ENCODE results near the gene CELA2B. TPM values are rescaled to one million over a fixed set of nuclear protein-coding genes. Genes with fewer than 3 reads are reported as not detected.

The CELA2B gene
- polyA plus RNA-seq, 1 of the 3 experiments (the other 2 are of a cell fraction), result not detected

DNA sequence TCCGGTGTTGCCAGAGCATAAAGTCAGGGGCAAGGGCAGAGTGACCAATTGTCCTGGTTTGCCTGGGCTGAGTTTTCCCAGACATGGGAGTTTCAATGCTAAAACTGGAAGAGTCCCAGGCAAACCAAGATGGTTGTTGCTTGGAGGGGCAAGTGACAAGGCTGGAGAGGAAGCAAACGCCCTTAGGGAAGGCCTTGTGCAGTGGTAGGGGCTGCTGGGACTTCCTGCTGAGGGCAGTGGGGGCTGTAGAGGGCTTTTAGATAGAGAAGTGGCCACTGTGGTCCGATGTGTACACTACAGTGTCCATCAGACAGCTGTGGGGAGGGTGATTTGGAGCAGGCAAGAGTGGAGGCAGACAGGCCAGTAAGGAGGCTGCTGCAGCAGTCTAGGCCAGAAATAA, 26.3 kb upstream of the CELA2B start:
- Histone ChIP-seq H4K20me1 (ENCODE audit: insufficient read depth) (no peaks in the 10 kb centered on the region), H3K27me3 (ENCODE audit: insufficient read depth) (no peaks in the 10 kb centered on the region), H3K4me1 (ENCODE audit: control insufficient read depth in 1 of 2, insufficient read depth in 2 of 2, low read depth in 1 of 2, low read length in 1 of 2) (peaks cover 0 to 1% of the 10 kb centered on the region in 2 experiments; a peak in 1 of 4 replicates), H3K36me3 (replicated peaks in 1 of 2; ENCODE audit: control insufficient read depth in 1 of 2, insufficient read depth in 2 of 2, low read length in 1 of 2) (no peaks in the 10 kb centered on the region), H2AFZ (ENCODE audit: low read depth) (no peak overlapping the region), H3K9ac (no peak overlapping the region), H3K4me3 (ENCODE audit: low read depth in 2 of 2, low read length in 1 of 2) (no peak overlapping the region), H3K79me2 (ENCODE audit: insufficient read depth) (no peaks in the 10 kb centered on the region), H3F3A (replicated peaks; ENCODE audit: insufficient read depth) (peaks cover 3% of the 10 kb centered on the region), H3K9me3 (no peaks in the 10 kb centered on the region), H3K4me2 (no peak overlapping the region), H3K27ac (ENCODE audit: low read depth in 2 of 2, low read length in 1 of 2) (no peak overlapping the region), H3K9me2 (no peaks in the 10 kb centered on the region)
- 51% methylated on average over 3 of the region's 3 CpGs for WGBS (ENCODE audit: low lambda C conversion rate)
- ChIA-PET POLR2A (no interaction called here), CTCF (interaction anchor here (1.2 to 3.1 kb wide), 3 partner anchors 9 to 126 kb away, joined by 3 to 12 read pairs (median 6); no protein-coding TSS in a partner anchor)
- DNase-seq, result no peak
- TF ChIP-seq GATA2 (CRISPR knock-in tag; IDR thresholded peaks at IDR 0.05) (no peak), FOSL2 (IDR thresholded peaks at IDR 0.05; ENCODE audit: borderline replicate concordance, low read depth) (no peak), FOXJ3 (CRISPR knock-in tag; IDR thresholded peaks at IDR 0.05) (no peak), RFX5 (IDR thresholded peaks at IDR 0.05; ENCODE audit: low read length) (no peak), EP300 (IDR thresholded peaks at IDR 0.05; ENCODE audit: borderline replicate concordance in 1 of 2, low read depth in 1 of 2, low read length in 1 of 2) (no peak), SIN3A (IDR thresholded peaks at IDR 0.05; ENCODE audit: borderline replicate concordance, low read depth, low read length) (no peak), EZH2phosphoT487 (IDR thresholded peaks at IDR 0.05; ENCODE audit: borderline replicate concordance, low read depth) (no peak), RCOR1 (IDR thresholded peaks at IDR 0.05; ENCODE audit: low read length) (no peak), MEF2A (IDR thresholded peaks at IDR 0.05; ENCODE audit: borderline replicate concordance, low read depth) (no peak)
- TF ChIP-seq, protein P1, sequence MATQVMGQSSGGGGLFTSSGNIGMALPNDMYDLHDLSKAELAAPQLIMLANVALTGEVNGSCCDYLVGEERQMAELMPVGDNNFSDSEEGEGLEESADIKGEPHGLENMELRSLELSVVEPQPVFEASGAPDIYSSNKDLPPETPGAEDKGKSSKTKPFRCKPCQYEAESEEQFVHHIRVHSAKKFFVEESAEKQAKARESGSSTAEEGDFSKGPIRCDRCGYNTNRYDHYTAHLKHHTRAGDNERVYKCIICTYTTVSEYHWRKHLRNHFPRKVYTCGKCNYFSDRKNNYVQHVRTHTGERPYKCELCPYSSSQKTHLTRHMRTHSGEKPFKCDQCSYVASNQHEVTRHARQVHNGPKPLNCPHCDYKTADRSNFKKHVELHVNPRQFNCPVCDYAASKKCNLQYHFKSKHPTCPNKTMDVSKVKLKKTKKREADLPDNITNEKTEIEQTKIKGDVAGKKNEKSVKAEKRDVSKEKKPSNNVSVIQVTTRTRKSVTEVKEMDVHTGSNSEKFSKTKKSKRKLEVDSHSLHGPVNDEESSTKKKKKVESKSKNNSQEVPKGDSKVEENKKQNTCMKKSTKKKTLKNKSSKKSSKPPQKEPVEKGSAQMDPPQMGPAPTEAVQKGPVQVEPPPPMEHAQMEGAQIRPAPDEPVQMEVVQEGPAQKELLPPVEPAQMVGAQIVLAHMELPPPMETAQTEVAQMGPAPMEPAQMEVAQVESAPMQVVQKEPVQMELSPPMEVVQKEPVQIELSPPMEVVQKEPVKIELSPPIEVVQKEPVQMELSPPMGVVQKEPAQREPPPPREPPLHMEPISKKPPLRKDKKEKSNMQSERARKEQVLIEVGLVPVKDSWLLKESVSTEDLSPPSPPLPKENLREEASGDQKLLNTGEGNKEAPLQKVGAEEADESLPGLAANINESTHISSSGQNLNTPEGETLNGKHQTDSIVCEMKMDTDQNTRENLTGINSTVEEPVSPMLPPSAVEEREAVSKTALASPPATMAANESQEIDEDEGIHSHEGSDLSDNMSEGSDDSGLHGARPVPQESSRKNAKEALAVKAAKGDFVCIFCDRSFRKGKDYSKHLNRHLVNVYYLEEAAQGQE (IDR thresholded peaks at IDR 0.05; ENCODE audit: low read depth, low read length), result no peak
- TF ChIP-seq, protein P2, sequence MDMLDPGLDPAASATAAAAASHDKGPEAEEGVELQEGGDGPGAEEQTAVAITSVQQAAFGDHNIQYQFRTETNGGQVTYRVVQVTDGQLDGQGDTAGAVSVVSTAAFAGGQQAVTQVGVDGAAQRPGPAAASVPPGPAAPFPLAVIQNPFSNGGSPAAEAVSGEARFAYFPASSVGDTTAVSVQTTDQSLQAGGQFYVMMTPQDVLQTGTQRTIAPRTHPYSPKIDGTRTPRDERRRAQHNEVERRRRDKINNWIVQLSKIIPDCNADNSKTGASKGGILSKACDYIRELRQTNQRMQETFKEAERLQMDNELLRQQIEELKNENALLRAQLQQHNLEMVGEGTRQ (IDR thresholded peaks at IDR 0.05; ENCODE audit: borderline replicate concordance, low read depth, low read length), result no peak

DNA sequence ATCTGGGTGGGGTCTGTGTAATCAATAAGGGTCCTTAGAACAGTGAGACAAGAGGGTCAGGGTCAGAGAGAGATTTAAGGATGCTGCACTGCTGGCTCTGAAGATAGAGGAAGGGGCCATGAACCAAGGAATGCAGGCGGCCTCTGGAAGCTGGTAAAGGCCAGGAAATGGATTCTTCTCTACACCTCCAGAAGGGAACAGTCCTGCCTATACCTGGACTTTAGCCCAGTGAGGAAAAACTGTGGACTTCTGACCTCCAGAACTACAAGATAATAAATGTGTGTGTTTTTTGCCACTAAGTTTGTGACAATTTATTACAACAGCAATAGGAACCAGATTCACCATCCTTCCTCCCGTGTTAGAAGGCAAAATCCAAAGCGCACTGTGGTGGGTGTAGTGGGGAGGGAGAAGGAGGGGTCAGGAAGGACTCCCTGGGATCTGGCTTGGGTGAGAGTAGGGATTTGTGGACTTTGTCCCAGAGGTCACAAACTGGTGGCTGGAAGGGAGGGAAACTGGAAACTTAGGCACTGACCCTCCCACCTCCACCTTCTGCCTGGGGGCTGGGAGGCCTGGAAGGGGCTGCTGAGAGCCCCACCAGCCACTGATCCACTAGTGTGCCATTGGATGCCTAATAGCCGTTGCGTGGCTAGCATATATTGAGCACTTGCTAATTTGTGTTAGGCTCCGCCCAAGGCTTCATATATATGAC, 24.7 kb upstream of the CELA2B start:
- Histone ChIP-seq H3K4me1 (ENCODE audit: control insufficient read depth in 1 of 2, insufficient read depth in 2 of 2, low read depth in 1 of 2, low read length in 1 of 2) (no peaks in the 10 kb centered on the region), H3K9me2 (no peaks in the 10 kb centered on the region), H3K9ac (no peak overlapping the region), H3K9me3 (no peaks in the 10 kb centered on the region), H3K4me2 (no peak overlapping the region), H3K79me2 (ENCODE audit: insufficient read depth) (no peaks in the 10 kb centered on the region), H3F3A (replicated peaks; ENCODE audit: insufficient read depth) (peaks cover 3% of the 10 kb centered on the region), H3K4me3 (ENCODE audit: low read depth in 2 of 2, low read length in 1 of 2) (no peak overlapping the region), H3K27me3 (ENCODE audit: insufficient read depth) (no peaks in the 10 kb centered on the region), H3K36me3 (replicated peaks in 1 of 2; ENCODE audit: control insufficient read depth in 1 of 2, insufficient read depth in 2 of 2, low read length in 1 of 2) (no peaks in the 10 kb centered on the region), H2AFZ (ENCODE audit: low read depth) (no peak overlapping the region), H4K20me1 (ENCODE audit: insufficient read depth) (no peaks in the 10 kb centered on the region), H3K27ac (ENCODE audit: low read depth in 2 of 2, low read length in 1 of 2) (no peak overlapping the region)
- DNase-seq, result no peak
- ChIA-PET POLR2A (no interaction called here), CTCF (interaction anchor here (3.1 kb wide), 1 partner anchor 20 kb away, joined by 12 read pairs; no protein-coding TSS in a partner anchor)
- WGBS (ENCODE audit: low lambda C conversion rate), result 81% methylated on average over 6 of the region's 6 CpGs
- TF ChIP-seq, protein P3, sequence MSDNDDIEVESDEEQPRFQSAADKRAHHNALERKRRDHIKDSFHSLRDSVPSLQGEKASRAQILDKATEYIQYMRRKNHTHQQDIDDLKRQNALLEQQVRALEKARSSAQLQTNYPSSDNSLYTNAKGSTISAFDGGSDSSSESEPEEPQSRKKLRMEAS (IDR thresholded peaks at IDR 0.05; ENCODE audit: low read depth), result no peak
- TF ChIP-seq, protein P4, sequence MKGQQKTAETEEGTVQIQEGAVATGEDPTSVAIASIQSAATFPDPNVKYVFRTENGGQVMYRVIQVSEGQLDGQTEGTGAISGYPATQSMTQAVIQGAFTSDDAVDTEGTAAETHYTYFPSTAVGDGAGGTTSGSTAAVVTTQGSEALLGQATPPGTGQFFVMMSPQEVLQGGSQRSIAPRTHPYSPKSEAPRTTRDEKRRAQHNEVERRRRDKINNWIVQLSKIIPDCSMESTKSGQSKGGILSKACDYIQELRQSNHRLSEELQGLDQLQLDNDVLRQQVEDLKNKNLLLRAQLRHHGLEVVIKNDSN (IDR thresholded peaks at IDR 0.05; ENCODE audit: borderline replicate concordance, low read depth), result no peak
- TF ChIP-seq NFIC (IDR thresholded peaks at IDR 0.05; ENCODE audit: borderline replicate concordance) (no peak), TCF12 (IDR thresholded peaks at IDR 0.05) (no peak), FOXJ3 (CRISPR knock-in tag; IDR thresholded peaks at IDR 0.05) (no peak), MXI1 (IDR thresholded peaks at IDR 0.05; ENCODE audit: low read depth, low read length) (no peak), SMC3 (IDR thresholded peaks at IDR 0.05; ENCODE audit: low read depth, low read length) (no peak)
- TF ChIP-seq, protein P1 (IDR thresholded peaks at IDR 0.05; ENCODE audit: low read depth, low read length), result no peak

All from SK-N-SH (cell line).